HTERT RPE-1 (cell line): ENCODE data around the gene INTS11.

Experiments
- in situ Hi-C: fragments of 300-500 bp; cut with MboI; formaldehyde crosslinking; loops from 4 replicates; pipeline ENCODE4 v1.14.3; 2020; ENCODE audit warnings: low sequenced_read_pairs

The INTS11 gene

GRCh38 chr1:1287288-1288110, 37.0 kb downstream of the INTS11 start:
- in situ Hi-C loops = no loop called here

GRCh38 chr1:1286313-1287261, 37.9 kb downstream of the INTS11 start:
- in situ Hi-C loops = no loop called here

DNA sequence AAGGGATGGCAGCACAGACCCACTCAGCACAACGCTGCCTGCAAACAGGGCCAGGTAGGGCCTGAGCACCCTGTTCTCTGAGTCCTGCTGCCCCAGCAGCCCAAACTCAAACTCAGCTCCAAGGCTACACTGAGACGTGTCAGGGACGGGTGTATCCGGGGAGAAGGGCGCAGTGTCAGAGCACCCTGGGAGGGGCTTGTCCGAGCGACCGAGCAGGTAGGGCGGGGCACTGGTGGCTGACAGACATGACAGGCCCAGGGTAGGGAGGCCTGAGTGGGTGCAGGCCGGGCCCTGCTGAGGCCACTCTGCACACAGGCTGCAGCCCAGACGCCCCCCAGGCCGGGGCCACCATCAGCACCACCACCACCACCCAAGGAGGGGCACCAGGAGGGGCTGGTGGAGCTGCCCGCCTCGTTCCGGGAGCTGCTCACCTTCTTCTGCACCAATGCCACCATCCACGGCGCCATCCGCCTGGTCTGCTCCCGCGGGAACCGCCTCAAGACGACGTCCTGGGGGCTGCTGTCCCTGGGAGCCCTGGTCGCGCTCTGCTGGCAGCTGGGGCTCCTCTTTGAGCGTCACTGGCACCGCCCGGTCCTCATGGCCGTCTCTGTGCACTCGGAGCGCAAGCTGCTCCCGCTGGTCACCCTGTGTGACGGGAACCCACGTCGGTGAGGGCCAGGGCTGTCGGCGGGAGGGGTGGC, 38.7 kb downstream of the INTS11 start:
- in situ Hi-C loops = no loop called here

DNA sequence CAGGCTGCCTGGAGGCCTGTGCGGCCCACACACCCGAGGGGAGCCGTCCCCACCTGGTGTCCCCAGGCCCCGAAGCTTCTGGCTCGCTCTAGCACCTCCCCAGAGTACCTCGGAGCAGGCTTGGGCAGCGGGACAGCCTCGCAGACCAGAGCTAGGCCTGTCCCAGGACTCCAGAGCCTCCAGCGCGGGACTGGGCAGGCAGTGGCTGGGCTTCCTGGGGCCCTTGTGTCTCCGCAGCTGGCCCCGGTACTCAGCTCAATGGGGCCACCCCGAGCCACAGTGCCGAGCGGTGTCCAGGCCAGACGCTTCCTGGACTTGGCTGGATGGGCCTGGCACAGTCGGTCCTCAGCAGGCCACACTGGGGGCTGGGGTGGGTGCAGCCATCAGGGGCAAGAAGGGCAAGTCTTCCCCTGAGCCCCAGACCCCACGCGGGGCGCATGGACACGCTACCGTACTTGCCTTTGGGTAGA, 39.3 kb downstream of the INTS11 start:
- in situ Hi-C loops = no loop called here

DNA sequence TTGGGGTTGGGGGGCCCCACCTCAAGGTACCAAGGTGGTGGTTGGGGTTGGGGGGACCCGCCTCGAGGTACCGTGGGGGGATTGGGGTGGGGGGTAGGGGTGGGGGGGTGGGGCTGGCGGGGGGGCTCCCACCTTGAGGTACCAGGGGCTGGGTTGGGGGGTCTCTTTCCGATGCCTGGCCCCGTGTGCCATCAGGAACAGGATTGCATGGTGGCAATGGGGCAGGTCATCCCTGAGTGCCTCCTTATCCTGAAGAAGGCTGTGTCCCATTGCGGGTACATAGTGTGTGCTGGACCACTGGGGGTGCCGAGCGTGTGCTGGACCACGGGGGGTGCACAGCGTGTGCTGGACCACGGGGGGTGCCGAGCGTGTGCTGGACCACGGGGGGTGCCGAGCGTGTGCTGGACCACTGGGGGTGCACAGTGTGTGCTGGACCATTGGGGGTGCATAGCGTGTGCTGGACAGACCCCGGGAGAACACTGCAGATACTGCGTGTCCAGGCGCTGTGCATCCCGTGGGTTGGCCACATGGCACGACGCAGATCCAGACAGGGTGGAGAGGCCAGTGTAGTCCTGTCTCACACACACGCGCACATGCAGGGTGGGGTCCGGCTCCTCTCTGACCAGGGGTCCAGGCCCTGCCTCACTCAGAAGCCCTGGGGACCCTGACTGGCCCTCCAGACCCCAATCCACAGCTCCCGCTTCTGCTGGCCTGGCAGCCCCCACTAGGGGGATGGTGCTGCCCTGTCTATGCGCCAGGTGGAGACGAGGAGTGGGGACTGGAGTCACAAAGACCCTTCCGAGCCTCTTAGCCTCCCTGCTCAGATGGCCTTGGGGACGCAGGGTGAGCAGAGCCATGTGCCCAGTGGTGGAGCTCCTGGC, 40.0 kb downstream of the INTS11 start:
- in situ Hi-C loops = no loop called here

- in situ Hi-C loops = no loop called here
Measured at GRCh38 chr1:1283821-1284220, 40.6 kb downstream of the INTS11 start.

DNA sequence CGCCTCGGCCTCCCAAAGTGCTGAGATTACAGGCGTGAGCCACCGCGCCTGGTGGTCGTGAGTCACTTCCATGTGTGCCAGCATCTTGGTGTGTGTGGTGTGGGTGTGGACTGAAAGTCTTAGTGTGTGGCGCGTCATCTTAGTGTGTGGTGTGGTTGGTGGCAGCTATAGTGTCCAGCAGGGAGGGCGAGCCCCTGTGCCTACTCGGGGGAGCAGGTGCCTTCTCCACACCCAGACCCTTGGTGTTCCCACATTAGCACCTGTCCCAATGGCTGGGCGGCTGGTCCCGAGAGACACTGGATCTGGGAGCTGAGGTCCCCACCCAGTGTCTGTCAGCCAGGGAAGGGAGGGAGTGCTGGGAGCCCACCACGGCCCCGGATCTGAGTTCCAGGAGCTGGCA, 41.5 kb downstream of the INTS11 start:
- in situ Hi-C loops = no loop called here

DNA sequence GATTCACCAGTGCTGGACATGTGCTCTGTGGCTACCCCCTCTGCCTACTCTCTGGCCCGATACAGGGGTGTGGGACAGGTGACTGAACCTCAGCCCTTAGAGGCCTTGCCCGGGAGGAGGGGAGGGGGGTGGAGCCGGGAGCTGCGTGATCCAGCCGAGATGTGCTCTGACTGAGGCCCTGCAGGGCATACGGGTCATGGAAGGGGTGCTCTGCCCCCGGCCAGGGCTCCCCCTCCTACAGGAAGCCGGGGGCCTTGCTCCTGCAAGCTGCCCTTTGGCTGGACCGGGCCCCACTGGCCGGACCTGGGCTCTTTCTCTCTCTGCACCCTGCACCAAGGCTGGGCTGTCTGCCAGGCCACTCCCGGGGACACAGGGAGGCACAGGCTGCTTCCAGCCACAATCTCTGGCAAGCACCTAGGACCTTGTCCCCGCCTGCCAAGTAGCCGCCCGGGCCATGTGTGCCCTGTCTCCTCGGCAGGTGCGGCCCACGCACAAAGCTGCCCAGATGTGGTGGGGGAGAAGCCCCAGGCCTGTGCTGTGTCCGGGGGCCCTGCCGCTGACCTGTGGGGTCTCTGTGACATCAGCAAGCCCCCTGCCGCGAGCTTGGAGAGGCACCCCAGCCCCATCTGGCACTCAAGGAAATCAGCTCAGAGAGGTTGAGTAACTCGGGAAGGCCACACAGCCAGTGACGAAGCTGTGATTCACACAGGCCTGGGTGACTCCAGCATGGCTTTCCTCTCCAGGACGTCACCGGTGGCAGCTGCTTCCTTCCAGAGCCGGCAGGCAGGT, 42.7 kb downstream of the INTS11 start:
- in situ Hi-C loops = no loop called here

DNA sequence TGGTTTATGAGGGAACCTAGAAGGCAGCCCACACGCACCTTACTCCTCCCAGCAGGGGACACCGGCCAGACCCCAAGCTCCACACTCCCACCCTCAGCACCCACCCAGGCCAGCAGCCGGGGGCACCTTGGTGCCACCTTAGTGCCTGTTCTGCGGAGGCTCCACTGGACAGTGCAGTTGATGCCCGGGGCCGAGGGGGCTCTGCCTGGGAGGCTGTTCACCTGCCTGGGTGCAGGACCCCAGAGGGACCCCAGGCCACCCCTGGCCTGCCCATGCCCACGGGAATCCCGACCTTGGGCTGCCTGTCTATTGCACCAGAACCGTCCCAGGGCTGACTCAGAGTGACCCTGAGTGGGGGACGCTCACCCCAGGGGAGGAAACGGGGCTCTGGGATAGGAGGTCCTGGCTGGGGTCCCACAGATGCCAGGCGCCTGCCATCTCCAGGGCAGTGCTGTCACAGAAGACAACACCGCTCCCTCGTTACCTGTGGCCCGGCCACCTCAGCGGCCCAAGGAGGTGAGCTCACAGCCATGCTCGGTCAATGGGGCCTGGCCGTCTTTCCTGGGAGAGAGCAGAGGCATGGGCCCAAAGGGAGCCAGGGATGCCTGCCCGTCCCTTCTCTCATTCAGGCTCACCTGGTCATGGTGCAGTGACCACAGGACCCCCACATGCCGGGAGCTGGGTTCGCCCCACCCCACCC, 43.5 kb downstream of the INTS11 start:
- in situ Hi-C loops = no loop called here

DNA sequence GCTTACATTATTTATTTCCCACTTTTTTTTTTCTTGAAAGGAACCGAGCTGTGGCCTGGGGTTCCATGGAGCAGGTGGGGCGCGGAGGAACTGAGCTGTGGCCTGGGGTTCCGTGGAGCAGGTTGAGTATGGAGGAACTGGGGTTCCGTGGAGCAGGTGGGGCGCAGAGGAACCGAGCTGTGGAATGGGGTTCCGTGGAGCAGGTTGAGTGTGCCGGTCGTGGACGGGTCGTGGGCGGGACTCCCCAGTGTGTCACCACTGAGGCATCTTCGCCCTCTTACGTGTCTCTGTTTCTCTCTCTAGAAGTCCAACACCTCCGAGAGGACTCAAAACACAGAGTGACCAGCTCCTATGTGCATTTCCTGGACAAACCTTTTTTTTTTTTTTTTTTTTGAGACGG, 45.4 kb downstream of the INTS11 start:
- in situ Hi-C loops = no loop called here

GRCh38 chr1:1278620-1279019, 45.8 kb downstream of the INTS11 start:
- in situ Hi-C loops = no loop called here

DNA sequence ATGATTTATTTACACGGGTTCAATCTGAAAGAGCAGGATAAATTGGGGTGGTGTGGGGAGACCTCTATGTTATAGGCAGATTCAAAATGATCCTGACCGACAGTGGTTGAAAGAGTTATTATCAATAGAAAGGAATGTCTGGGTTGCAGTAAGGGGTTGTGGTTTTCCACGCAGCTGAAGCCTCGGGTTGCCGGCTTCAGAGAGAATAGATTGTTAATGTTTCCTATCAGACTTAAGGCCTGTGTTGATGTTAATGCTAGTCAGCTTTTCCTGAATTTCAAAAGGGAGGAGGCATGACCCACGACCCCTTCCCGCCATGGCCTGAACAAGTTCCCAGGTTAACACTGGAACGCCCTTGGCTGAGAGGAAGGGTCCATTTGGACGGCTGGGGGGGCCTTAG, 48.6 kb downstream of the INTS11 start:
- in situ Hi-C loops = no loop called here

GRCh38 chr1:1274931-1275431, 49.5 kb downstream of the INTS11 start:
- in situ Hi-C loops = no loop called here

DNA sequence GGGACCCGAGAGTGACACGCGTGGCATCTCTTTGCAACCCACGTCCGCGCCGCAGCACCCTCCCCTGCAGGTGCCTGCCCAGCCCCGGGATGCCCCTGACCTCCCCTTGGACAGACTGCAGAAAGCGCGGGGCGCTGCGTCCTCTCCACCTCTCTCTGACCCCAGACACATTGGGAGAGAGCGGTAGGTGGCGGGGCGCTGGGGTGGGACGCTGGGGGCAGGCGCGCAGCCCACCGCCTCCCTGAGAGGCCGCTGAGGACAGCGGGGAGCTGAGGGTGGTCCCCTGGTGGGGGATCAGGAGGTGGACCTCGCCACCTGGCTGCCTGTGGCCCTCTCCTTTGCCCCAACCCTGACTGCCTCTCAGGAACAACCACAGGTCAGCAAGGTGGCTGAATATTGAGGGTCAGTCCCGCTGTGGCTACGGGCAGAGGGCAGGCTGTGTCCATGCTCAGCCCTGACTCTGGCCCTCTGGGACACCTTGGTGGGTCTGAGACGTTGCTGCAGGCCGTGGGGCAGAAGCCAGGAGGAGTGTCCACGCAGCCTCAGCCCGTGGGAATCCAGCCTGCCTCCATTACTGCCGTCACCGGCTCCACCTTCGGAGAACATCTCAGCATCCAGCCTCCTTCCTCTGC, 50.0 kb downstream of the INTS11 start:
- in situ Hi-C loops = no loop called here

- in situ Hi-C loops = no loop called here
Measured at GRCh38 chr1:1273512-1274298, 50.8 kb downstream of the INTS11 start, which contains the start of gene UBE2J2. UBE2J2 (minus strand) TSS chr1:1273854; CDS start chr1:1267992, 5,862 bp downstream.

- in situ Hi-C loops = no loop called here
Measured at GRCh38 chr1:1273209-1273511, 51.3 kb downstream of the INTS11 start.
